HG02981 (cell line): Measurements from ENCODE around the gene GPC3.

ENCODE experiments used
- ATAC-seq: cut with Tn5 transposase; IDR thresholded peaks from one replicate; pipeline ENCODE4 v1.9.1; 2021; ENCODE audit warnings: mild to moderate bottlenecking, moderate library complexity; ENCODE audit not compliant: unreplicated experiment

GPC3 gene

DNA sequence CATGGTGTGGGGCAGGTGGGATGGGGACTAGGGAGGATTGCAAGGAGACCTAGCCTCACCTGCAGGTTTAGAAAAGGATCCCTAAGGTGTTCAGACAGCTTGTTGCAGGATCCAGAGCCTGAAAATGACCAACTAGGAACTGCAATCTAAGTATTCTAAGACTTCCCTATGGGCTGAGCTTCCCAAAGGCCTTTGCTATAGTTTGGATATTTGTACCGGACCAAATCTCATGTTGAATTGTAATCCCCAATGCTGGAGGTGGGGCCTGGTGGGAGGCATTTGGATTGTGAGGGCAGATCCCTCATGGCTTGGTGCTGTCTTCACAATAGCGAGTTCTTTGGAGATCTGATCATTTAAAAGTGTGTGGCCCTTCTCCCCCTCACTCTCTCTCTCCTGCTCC is 52.1 kb downstream of the GPC3 start:
- no peak for ATAC-seq

DNA sequence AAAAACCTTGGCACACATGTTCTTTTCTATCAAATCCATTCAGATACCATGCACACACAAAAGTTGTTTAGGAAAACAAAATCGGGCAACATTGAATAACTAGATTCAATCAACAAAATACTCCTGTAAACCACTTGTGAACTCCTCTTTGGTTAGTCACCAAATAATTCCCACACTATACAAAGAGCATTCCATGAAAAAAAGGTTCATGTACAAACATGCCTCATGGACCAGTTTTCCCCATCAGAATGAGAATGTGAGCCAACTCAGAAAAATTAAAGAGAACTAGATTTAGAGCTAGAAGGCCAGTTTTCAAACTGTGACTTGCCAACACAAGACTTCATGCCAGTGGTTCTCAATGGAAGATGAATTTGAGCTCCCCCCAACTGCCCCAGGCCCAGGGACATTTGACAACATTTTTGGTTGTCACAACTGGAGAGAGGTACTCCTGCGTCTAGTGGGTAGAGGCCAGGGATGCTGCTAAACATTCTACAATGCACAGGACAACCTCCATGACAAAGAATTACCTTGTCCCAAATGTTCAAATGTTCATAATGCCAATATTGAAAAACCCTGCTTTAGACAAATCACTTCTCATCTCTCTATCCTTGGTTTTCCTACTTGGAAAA is 55.4 kb downstream of the GPC3 start:
- no peak for ATAC-seq

DNA sequence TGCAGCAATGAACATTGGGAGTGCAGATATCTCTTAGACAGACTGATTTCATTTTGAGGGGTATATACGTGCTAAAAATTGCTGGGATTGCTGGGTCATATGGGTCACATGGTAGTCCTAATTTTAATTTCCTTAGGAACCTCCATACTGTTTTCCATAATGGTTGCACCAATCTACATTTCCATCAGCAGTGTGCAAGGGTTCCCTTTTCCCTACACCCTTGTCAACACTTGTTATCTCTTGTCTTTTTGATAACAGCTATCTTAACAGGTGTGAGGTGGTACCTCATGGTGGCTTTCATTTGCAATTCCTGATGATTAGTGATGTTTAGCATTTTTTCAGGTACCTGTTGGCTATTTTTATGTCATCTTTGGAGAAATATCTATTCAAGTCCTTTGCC is 57.0 kb downstream of the GPC3 start:
- ATAC-seq: no peak

DNA sequence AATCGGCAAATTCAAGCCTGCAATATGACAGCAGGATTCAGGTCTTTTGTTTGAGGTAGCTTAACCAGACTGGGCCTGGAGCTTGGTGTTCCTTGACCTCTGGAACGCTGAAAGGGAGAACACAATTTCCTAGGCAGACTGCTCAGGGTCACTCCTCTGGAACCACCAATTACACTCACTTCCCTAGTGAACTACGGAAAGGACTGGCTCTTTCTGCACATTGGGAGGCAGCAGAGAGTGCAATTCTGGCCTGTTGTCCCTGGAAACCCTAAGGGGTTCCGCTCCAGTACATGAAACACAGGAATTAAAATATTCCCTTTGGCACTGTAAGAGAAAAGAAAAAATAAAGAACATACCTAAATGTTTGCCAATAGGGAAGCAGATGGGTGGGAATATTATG is 58.6 kb downstream of the GPC3 start:
- ATAC-seq: no peak

DNA sequence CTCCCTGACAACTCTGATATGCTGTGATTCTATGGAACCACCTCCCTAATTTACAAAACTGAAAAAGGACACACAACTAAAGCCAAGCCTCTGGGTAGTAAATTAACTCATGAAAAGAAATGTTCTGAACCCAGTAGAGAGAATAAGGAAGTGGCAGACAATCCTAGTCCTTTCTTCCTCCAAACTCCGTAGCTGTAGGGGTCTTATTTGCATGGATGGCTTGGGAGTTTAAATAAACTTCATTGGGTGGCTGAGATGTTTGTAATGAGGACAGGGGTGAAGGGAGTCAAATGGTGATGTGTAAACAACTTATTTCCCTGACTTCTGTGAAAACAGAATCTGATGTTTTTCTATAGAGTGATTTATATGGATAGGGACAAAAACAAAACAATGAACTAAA is 59.3 kb downstream of the GPC3 start:
- no peak for ATAC-seq

DNA sequence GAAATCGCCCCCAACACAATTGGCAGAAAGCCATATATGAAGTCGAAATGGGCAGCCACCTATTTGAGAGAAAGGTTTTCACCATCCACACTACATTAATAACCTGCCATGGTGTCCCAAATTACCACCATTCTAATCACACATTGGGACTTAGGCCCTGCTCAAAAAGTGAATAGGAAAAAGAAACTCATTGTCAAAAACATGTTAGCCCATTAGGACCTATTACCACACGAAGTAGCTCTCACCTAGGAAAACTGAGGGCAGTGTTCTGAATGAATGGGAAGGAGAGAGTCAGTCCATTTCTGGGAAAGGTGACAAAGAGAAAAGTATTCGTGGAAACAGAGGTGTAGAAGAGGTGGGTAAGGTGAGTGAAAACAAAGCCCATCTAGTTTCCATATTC is 60.8 kb downstream of the GPC3 start:
- ATAC-seq: no peak

DNA sequence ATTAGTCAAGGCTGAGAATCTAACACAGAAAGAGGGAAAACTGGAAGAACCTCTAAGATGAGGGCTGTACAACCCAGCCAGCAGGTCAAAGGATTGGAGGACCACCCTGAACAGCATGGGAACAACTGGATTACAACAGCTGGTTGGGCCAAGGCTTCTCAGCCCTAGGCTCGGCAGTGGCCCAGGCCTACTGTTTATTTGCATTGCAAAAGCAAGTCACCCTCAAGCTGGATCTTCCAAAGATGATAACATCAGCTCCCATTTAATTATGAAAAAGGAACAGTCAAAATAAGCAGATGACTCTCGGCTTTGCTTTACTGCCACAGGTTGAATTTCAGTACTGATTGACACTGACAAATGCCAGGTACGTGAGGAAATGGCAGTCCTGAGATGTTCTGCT is 61.8 kb downstream of the GPC3 start:
- no peak for ATAC-seq

DNA sequence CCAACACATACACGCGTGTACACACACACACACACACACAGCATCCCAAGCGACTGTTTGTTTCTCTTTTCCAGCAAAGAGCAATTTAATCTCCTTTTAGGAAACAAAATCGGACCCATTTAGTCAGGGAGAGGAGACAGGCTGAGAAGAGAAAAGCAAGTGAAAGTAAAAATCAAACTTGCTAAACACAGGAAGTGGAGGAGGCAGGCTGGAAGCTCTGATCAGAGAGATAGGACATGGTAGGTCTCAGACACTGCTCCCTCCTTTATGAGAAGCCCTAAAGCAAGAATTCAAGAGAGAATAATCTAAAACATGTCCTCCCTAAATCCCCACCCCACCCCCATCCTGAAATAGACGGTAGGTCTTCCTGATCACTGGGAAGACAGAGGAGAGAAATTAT is 62.3 kb downstream of the GPC3 start:
- ATAC-seq: no peak

DNA sequence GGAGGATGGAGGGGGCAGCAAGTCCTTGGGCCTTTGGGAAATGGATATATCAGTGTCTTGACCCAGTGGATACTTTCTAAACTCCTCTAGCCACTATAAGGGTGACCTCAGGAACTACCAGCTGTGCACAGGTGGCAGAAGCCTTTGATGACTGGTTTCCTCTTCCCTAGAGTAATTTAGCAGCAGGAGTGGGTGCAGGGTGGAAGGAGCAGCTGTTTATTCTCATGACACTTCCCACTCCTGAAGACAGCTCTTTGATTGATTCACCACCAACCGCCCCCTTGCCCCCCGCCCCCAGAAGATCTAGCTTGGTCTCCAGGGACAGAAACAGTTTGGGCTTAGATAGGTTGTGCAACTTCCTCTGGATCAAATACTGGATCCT is 63.0 kb downstream of the GPC3 start:
- ATAC-seq: no peak

DNA sequence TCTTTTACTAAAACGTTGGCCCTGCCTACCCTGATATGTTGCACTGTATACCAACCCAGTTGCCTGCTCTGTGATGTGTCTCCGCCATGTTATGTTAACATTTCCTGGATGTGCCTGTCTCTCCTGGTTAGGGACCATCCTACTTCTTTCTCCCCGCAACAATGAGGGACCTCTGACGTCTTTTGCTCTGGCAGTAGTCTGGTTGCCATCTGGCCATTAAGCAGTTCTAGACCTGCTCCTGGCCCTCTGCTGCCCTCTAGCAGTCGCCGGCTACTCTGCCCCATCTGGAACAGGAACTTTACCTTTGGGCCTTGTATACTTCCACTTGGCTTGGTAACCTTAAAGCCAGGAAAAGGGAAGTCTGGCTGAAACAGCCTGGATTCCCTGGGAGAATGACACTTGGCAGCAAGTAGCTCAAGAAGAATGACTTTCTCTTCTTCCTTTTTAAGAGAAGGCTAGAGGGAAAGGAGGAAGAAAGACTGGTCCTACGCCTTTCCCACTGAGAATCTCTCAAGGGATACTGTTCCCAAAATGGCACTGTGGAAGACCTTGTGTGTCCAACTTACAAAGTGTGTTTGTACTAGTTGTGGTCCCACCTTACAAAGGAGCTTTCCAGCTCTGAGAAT is 63.5 kb downstream of the GPC3 start:
- ATAC-seq: no peak

DNA sequence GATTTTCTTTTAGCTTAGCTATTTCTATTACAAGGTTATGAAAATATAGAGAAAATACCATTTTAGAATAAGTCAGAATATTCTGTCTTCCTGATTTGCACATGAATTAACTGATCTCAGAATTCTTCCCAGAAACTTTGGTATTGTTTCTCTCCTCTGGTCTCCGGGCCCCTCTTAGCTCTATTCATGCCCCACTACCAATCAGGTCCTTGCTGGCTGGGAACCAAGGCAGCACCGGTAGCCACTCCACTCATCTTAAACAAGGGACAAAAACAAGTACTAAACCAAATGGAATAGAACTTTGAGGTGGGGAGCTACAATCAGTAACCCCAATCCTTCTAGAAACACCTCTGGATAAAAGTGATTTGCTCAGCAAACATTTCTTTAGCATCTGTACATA is 64.3 kb downstream of the GPC3 start:
- no peak for ATAC-seq

DNA sequence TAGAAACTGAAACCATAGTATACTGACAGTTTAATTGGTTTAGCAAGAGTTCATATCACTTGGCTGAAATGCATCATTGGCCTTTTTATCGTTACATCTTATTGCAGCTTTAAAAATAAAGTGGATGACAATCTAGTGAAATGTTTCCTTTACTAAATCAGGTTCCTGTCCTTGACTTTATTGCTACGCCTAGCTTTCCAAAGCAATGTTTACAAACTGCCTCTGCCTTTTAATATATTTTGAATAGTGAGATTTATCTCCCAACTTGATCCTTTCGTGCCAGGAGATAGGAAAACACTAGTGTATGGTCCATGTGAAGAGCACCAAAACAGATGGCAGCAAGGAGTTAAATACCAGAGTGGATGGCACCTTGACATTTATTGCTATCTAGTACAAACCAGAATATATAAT is 67.0 kb downstream of the GPC3 start:
- ATAC-seq: no peak

DNA sequence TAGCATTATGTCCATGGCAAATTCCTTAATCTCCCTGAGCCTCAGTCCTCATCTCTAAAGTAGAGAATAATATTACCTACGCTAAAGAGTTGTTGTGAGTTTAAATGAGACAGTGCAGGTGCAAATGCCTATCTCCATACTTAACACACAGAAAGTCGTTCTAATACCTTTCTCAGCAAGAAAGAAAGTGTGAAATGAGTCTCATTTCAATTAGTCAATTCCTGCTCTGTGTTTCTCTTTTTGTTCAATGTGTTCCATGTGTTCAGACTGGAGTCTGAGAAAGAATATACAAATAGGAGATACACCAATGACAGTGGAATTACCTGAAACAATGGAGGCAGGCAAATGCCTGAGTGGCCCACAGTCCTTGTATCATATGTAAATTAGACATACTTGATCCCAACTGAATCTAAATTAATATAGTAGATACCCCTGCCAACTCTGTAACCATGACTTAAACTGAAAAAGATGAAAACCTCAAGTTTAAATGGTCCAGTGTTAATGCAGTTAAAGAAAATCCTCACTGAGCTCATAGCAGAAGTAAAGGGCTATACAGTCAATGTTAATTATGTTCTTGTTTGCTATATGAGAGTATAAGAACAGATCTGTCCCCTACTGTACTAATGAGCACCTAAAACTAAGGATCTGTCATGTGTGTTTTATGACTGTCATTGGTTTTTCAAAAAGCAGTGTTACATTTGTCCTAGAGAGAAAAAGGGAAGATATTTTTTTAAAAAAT is 68.2 kb downstream of the GPC3 start:
- ATAC-seq: no peak

DNA sequence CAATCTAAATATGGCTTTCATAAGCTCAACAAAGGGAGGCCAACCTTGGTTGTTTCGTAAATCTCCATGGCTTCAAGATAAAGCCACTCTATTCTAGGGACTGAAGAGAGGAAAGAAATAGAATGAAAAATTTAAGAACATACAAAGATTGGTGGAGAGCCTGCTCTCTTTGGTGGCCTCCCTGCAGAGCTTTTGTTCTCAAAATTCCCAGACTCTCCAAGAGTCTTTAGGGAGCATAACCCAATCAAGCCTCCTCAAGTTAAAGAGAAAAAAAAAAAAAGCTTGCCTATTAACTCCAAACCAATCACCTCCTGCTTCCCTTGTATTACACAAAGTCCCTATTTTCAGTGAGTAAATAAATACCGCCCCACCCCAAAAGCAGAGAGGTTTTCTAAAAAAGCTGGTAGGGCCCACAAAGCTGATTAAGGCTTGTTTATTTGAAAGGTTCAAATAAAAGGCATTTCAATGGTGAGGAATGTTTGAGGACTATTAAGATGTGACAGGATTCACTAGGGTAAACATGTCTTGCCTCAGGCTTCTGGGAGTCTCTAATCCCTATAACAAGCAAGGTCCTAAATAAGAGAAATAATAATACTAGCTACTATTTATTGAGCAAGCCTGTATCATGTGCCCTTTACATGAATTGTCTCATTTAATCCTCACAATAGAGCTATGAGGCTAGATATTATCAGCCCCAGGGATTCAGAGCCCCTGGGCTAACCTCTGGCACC is 71.6 kb downstream of the GPC3 start:
- no peak for ATAC-seq

DNA sequence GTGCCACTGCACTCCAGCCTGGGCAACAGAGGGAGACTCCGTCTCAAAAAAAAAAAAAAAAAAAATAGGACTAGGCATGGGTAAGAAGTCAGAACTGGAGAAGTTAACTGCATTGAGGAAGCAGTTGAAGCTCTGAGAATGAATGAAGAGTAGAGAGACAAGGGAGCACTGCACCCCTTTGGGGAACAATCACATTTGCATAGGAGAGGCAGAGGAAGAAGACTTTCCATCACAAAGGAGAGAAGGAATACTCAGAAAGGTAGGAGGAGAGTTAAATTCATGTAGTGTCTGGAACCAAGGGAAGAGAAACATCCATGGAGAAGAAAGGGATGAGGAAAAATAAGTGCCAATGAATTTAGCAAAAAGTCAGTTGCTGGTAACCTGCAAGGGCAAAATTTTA is 72.4 kb downstream of the GPC3 start:
- no peak for ATAC-seq

DNA sequence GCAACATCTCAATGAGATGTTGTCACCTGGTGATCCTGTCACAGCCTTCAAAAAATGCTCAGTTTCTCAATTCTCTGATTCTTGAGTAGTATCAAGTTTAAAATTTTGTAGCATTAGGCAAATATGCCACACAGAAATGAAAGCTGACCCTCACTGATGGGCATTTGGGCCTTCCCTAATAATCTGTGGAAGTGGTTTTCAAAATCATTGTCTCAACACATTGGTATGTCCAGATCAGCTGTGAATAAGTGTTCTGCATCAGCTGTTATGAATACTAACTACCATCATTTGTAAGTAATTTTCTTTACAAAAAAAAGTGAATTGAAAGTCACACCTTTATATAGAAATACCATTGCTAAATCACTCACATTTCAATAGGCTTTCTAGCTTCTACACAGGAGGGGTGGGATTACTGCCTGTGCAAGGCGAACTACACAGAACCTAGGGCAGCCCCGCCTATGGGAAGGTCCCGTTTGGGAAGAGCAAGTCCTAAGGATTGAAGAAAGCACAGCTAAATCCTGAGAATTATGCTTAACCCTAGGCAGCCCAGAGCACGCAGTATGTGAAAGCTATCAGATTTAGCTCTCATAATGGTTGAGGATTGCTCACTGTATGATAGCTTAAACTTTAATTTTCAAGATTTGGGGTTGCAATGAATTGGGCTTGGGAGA is 73.4 kb downstream of the GPC3 start:
- ATAC-seq: no peak

DNA sequence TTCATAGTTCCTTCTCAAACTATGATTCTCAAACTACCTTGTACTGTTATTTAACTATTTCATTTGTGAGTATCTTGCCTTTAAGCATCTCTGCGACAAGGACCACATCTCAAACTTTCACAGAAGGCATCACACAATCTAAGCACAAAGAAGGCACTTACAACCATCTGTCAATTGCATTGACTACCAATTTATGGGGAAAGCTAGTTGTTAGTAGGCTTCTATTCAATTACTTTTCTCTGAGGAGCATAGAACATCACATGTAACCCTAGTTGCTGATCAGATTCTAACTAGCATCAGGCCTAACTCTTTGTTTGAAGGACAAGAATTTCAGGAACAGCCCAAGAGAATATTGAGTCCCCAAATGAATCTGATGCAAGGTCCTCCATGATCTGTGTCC is 74.9 kb downstream of the GPC3 start:
- no peak for ATAC-seq

DNA sequence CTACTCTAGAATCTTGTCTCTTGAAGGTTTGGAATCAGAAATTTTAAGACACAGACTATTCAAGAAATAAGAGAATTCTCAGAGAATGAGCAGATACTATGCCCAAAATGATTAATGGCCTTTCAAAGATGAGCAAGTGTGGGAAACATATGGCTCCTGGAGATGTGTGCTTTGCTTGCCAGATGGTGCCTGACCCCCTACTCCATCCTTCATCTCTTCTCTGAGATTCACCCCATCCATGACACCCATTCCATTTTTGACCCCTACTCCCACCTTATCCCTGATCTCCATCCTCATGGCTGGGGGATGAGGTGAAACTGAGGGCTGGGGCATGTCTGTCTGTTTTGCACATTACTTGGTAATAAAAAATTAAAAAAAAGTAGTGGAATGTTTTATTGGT is 75.5 kb downstream of the GPC3 start:
- no peak for ATAC-seq

DNA sequence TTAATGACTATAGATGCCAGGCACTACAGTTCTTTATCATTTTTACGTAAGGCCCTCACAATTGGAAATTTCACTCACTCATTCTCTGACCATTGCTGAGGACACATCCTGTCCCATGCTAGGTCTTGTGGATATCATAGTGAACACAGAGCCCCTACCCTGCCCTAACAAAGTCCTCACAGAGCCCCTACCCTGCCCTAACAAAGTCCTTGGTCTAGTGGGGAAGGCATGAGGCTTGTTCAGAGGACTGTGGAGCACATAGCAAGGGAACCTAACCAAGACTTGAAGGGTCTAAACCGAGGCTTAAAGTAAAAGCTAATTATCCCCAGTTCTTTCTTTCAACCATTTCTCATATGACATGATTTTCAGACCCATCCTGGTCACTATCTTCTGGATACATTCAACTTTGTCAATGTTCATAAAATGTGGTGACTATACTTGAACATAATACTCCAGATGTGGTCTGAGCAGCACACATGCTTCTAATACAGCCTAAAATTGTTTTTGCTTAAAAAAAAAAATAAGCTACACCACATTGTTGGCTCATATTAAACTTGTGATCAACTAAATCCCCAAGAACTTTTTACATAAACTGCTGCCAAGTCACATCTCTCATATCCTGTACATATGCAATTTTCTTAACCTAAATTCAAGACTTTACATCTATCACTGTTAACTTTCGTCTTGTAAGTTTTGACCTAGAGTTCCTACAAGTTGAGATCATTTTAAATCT is 77.0 kb downstream of the GPC3 start:
- ATAC-seq: no peak

DNA sequence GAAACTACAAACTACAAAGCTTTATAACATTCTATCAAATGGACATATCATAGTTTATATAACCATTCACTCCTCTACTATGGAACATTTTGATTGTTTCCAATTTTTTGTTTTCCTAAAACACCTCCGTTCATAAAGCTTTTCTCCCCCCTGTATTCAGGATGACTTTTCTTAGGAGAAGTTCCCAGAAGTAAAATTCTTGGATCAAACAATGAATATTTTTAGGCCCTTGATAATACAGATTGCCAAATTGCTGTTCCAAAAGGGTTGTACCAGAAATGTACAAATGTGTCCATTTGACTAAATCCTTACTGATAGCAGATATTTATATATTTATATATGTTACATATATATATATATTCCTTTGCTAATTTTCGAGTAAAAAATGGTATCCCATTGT is 77.8 kb downstream of the GPC3 start:
- no peak for ATAC-seq

DNA sequence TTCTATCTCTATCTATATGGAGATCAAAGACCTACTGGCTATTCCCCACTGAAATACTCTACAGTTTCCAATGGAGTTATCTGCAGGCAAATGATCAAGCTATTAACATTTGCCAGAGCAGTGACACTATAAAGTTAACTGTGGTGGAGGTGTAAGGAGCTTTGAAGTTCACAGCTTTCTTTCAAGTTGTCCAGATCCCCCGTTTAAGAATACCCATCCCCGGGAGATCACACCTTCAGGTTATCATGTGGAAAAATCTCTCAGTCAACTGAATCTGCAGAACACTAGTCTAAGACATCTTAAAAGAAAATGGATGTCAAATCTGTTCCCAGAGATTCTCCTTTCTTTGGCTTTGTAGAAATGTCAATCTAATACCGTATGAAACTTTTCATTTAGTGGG is 80.1 kb downstream of the GPC3 start:
- ATAC-seq: no peak
